AG08395 (cell line): ENCODE measurements around the gene LEPR.
"Not testable (repeated sequence)": the region's sequence is repeated elsewhere in the genome, so short reads cannot be mapped to it uniquely, and the experiment has no call there.

Experiments
- DNase-seq: peaks from one replicate; pipeline ENCODE4 v3.0.0; 2012; ENCODE audit warnings: mixed read lengths, low spot score

LEPR gene

DNA sequence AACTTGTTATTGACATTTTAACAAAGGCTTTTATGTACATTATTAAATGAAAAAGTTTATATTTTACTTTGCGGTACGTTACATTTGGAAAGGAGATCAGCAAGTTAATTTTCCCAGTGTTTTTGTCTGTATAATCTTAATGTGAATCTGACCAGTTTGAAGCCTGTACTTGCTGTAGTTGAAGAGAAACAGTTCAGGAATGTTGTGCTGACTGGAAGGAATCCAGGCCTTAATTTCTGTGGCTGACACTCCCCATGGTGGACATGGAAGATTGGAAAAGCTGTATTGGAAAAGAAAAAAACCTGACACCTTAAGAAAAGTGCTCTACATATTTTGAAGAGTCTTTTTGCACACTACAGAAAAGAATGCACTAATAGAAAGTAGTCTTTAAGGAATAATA, 15.5 kb downstream of the LEPR start:
- DNase-seq, result peak; percentile 72

DNA sequence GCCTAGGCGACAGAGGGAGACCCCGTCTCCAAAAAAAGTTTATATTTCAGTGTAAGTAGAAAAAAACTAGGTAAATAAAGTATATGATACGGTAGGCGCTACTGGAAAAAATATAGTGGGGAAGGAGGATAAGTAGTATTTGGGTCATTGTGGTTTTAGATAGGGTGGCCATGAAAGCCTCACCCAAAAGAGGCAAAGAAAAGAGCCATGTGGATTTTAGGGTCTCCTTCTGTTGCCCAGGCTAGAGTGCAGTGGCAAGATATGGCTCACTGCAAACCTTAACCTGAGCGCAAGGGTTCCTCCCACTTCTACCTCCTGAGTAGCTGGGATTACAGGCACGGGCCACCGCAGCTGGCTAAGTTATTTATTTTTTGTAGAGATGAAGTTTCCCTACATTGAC, 17.1 kb downstream of the LEPR start:
- DNase-seq, result no peak

DNA sequence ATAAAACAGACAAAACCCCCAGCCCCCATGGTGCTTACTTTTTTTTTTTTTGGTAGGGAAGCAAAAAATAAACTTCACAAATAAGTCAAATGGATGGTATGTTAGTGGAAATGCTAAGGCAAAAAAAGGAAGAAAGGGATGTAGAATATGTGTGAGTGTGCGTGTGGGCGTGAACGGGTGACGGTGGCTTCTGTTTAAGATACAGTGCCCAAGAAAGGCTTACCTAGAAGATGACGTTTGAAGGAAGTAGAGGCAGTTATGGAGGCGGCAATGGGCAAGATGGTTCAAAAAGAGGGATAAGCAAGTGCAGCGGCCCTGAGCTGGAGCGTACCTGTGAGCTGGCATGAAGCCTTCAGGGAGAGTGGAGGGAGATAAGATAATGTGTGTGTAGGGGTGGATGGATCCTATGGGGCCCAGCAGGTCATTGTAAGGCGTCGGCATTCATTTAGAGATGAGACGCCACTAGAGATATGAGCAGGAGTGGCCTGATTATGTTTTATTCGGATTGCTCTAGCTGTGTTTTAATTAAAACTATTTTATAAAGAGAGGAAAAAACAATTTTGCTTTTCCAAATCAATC, 19.9 kb downstream of the LEPR start:
- DNase-seq, result no peak

DNA sequence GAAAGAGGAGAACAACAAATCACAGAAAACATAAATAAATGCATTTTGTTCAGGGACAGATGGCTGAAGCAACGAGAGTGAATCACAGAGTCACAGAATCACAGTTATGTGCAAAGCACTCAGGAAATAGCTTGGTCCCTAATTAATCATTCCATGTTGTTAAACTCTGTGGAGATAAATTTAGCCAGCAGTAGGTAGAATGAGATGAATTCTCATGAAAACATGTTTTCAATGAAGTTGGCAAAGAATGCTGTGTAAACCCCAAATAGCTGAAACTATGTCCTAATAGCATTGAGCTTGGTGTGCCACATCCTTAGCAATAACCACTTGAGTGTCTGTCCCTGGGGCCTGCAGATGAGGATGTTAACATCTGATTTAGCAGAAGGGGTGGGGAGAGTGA, 20.4 kb downstream of the LEPR start:
- peak; percentile 78 for DNase-seq

DNA sequence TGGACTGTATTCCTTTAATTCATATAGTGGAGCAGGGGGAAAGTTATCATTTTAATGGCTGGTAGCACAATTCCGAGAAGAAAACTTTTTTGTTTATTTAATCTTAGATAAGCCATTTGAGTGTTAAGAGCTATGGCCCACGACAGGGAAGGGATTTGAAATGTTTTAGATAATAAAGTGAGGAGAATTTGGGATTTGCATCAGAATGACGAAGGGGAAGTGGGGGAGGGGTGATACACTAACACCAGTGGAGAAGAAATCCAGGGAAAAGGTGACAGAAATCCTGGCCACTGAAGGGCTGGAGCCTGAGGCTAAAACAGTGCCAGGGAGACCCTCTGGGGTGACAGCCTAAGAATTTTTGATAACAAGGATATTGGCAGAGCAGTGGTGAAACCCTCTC, 21.0 kb downstream of the LEPR start:
- no peak for DNase-seq

DNA sequence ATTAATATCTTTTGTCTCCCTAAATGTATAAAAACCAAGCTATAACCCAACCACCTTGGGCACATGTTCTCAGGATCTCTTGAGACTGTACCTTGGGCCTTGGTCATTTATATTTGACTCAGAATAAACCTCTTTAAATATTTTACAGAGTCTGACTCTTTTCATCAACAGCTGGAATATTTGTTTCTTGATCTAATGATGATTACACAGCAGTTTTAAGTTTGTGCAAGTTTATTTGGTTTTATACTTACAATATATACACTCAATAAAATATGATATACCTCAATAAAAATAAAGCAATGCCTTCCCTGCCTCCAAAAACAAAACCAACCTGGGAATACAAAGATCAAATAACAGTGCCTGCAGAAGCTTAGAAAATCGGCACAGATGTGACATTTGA, 22.0 kb downstream of the LEPR start:
- DNase-seq, result no peak

DNA sequence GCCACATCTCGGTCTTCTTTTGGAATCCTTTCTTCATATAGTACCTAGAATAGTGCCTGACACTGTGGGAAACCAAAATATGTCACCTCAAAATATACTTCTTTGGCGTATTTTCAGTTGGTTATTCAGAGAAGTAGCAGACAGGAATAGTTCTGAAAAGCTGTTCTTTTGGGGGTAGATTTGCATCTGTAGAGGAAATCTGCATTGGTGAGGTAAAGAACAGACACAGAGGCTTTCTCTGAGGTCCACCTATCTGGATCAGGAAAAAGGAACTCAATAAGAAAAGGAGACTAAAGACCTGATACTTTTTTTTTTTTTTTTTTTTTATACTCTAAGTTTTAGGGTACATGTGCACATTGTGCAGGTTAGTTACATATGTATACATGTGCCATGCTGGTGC, 23.2 kb downstream of the LEPR start:
- no peak for DNase-seq

DNA sequence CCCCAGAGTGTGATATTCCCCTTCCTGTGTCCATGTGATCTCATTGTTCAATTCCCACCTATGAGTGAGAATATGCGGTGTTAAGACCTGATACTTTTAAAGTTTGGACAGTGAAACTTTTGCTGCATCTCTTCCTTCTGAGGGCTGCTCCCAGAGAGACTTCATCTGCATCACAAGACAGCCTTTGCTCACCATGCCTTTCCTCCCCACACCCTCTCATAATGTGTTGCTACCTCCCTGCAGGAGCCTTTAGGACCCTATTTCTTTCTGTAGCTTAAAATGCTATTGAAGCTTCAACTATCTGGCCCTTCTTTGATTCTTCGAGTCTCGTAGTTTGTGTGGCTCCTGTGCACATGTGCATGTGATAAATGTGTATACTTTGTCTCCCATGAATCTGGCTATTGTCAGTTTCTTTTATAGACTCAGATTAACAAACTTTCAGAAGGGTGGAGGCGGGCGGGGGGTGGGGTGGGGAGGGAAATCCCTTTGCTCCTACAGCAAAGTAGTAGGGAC, 23.7 kb downstream of the LEPR start:
- DNase-seq, result no peak

DNA sequence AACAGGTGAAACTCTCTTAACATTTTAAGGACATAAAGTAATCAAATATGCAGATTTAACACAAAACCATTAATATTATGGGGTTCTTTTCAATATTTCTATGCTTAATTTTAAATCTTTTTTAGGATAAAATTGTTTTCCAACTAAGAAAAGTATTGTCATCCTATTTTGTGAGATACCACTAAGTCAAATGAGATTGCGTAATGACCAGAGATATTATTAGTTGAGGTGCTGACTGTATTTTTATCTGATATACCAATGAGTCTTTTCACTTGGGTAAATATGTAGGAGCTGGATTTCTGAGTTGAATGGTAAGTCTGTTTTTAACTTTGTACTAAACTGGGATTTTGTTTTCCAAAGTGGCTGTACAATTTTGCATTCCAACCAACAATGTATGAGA, 25.4 kb downstream of the LEPR start:
- DNase-seq, result no peak

DNA sequence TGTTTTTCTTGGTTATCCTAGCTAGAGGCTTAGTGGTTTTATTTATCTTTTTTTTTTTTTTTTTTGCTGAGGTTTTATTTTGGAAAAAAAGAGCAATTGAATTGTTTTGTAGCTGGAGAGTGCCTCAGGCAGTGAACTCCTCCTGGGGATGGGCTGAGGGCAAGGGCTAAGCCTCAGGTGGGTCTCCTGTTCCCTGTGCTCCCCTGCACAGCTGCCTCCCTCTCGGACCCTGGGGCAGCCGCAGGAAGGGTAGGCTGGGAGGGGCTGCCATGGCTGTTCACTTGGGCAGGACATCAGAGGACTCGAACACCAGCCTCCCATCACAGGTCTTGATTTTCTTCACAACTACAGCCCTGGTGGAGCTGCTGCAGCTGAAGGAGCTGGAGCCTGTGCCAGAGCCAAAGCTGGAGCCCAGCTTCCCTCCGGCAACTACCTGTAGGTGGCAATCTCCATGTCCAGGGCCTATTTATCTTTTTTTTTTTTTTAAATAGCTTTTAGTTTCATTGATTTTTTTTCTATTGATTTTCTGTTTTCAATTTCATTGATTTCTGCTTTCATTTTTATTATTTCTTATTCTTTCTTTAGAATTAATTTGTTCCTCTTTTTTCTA, 28.9 kb downstream of the LEPR start:
- DNase-seq, result no peak

DNA sequence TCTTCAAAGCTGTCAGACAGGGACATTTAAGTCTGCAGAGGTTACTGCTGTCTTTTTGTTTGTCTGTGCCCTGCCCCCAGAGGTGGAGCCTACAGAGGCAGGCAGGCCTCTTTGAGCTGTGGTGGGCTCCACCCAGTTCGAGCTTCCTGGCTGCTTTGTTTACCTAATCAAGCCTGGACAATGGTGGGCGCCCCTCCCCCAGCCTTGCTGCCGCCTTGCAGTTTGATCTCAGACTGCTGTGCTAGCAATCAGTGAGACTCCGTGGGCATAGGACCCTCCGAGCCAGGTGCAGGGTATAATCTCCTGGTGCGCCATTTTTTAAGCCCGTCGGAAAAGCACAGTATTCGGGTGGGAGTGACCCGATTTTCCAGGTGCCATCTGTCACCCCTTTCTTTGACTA, 35.2 kb downstream of the LEPR start:
- DNase-seq, result not testable (repeated sequence)

DNA sequence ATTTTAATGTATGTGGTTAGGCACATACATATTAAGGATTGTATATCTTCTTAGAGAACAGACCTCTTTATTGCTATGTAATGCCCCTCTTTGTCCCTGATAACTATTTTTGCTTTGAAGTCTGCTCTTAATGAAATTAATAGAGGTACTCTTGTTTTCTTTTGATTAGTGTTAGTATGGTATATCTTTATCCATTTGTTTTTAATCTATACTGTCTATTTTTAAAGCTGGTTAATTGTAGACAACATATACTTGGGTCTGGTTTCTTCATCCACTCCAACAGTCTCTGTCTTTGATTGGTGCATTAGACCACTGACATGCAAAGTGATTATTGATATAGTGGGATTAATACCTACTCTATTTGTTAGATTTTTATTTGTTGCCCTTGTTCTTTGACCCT, 36.0 kb downstream of the LEPR start:
- no peak for DNase-seq

DNA sequence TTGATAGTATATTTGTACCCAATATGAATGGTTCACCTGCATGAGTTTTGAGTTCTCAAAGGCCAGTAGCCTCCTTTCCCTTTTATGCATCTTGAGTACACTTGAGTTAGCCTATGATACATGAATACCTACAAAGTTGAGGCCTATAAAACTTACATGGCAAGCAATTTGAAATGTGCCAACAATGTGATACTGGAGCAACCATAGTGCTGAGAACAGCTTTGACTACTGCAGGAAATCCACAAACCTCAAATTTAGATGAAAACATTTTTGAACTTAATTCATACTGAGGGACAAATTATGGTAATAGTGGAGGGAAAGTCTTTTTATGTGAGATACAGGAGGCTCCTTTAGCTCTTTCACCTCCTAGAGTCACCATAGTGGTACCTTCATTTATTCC, 37.4 kb downstream of the LEPR start:
- DNase-seq, result no peak

DNA sequence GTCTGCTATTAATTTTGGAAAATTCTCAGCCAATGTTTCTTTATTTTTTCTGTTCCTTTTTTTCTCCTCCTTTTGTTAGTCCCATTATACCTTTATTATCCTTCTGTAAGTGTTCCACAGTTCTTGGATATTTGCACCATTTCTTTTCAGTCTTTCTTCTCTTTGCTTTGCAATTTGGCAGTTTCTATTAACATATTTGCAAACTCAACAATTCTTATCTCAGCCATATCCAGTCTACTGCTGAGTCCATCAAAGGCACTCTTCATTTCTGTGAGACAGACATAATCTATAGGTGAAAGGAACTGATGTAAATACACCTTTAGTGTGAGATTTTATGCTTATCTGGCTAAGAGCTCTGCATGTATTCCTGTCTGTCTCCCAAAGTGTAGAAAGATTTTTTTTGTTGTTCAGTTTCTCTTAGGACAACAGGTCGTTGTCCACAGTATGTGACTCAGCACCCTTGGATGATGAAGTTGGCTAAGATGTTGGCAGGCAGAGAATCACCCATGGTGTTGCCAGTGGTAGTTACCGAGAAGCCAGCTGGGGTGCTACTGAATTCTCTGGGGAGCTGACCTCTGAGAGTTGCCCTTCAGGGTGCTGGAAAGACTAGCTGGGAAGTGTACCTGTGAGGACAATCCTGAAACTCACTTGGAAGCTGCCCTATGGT, 38.4 kb downstream of the LEPR start:
- peak; percentile 41 for DNase-seq

DNA sequence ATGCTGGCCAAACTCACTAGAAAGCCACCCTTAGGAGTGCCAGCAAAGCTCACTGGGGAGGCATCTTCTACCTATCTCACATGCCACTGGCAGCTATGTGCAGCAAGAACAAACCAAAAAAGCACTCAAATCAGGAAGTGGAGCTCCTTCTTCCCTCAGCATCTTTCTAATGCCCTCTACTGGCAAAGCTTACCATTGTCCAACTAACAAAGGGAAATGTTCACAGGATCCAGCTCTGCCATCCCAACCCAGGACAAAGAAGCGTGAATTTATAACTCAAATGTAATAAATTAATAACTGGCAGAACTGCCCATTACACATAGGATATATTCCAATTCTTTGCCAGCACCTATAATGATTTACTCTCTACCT, 38.9 kb downstream of the LEPR start:
- DNase-seq, result peak; percentile 48

DNA sequence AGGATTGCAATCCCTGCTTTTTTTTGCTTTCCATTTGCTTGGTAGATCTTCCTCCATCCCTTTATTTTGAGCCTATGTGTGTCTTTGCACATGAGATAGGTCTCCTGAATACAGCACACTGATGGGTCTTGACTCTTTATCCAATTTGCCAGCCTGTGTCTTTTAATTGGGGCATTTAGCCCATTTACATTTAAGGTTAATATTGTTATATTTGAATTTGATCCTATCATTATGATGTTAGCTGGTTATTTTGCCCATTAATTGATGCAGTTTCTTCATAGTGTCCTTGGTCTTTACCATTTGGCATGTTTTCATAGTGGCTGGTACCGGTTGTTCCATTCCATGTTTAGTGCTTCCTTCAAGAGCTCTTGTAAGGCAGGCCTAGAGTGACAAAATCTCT, 45.4 kb downstream of the LEPR start:
- DNase-seq, result not testable (repeated sequence)

DNA sequence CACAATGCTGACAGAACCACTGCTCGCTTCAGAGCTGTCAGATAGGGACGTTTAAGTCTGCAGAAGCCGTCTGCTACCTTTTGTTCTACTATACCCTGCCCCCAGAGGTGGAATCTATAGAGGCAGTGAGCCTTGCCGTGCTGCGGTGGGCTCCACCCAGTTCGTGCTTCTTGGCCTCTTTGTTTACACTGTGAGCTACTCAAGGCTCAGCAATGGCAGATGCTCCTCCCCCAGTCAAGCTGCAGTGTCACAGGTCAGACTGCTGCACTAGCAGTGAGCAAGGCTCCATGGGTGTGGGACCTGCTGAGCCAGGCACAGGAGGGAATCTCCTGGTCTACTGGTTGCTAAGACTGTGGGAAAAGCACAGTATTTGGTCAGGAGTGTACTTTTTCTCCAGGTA, 47.1 kb downstream of the LEPR start:
- DNase-seq, result no peak

DNA sequence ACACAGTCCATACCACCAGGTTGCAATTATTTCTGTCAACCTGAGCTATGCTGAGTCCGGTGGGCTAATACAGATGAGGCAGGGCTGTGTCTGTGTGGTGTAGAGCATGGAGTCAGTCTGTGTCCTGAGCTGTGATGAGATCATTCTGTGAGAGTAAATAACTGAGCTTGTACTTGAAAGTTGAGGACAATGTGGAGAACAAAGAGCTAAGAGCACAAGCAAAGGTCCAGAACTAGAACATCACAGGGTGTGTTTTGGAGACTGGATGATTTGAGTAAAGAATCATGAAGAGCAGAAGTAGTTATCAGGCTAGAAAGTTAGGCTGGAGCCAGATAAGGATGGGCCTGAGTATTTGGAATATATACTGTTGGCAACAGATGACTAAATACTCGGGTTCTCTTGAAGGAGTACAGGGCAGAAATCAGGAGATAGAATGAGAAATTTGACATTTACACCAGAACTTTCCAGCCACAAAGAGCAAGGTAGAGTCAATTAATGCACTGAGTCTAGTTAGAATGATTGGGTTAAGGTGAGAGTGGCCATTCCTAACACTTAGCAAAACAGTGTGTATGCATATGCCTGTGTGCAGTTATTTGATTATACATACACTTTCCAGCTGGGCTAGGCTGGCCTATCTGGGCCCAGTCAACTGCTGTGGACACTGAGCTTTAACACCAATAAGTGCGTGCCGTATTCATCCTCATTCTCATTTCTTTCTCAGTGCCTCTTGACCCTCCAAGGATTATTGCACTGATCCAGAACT, 48.8 kb downstream of the LEPR start:
- peak; percentile 3 for DNase-seq

DNA sequence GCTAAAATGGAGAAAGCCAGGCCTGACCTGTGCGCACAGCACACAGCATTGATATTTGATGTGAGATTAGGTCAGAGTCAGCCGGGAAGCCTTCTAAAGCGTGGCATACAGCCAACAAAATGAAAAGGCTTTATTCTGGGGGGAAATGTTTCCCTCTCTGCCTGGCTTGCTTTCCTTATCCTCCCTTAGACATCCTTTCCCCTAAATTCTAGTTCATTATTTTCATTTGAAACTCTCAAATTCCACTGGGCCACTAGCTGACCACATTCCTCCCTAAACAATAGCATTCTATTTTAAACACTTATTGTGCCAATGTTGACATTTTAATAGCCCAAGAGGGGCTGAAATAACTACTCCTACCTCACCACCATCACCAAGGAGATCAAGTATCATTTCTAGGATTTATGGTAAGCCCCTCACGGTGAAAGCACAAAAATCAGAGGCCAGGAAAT, 49.4 kb downstream of the LEPR start:
- DNase-seq, result peak; percentile 11
